ENCODE measurements around the gene IL31RA.

DNA sequence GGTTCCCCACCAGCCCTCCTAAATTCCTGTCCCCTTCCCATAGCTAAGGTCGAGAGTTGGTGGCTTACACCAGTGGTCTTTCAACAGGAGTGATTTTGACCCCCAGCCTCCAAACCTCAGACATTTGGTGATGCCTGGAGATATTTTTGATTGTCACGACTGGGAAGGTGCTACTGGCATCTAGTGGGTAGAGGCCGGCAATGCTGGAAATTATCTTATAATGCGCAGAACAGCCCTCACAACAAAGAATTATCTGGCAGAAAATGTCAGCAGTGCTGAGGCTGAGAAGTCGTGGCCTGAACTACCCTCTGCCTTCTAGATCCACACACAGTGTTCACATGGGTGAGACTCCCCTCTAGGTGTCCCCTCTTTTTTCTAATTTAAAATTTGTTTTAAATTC, 69.6 kb downstream of the IL31RA start:
- no peak for TF ChIP-seq POLR2AphosphoS5 (IDR thresholded peaks at IDR 0.05; ENCODE audit: low read depth, low read length)
- no peak for TF ChIP-seq TAF1 (IDR thresholded peaks at IDR 0.05; ENCODE audit: borderline replicate concordance, insufficient read depth, low read length)
- TF ChIP-seq FOXP2 (optimal IDR thresholded peaks at IDR 0.05; ENCODE audit: borderline replicate concordance, extremely low read depth, extremely low read length, insufficient read depth): no peak

Data from PFSK-1 (cell line).